ENCODE data around the gene CTNNA2.

DNA sequence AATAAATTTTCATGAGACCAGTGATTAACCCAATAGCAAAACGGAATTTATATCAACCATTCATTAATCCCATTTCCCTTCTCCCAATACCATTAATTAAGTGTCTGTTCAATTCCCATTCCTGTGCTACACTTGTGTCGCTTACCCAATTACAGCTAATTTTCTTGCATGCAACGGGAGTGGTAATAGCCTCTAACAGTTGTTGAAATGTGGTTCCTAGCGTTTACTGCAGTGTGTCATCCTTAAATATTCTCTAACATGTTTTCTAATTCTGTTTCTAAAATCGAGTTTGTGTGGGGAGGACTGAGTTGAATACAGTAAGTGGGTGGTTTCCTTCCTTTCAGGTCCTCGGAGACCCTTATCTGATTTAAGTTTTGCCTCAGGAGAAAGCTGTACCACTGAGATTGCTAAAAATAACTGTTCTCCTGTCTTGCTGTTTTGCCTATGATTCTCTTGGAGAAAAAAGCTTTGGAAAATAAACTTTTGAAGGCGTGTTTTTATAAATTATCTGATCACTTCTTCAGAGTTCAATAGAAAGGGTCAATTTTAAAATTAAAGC lies 851.0 kb downstream of the CTNNA2 start:
- TF ChIP-seq CTCF (IDR thresholded peaks at IDR 0.05): no peak
- TF ChIP-seq POLR2A (IDR thresholded peaks at IDR 0.05): no peak

All from uterus (tissue), 2 donors.